ENCODE results near the gene SNAPC3. TPM values are rescaled to one million over a fixed set of nuclear protein-coding genes. Genes with fewer than 3 reads are reported as not detected.

SNAPC3 gene
- total and polyA plus RNA-seq, 2 donors (not counting 3 experiments of a cell fraction or from before 2014, with no cell fraction given), result 15.2 to 32.6 TPM

GRCh38 chr9:15505921-15506320 is 83.2 kb downstream of the SNAPC3 start:
- Histone ChIP-seq H3K4me3 (replicated peaks in 1 of 3; ENCODE audit: insufficient read depth in 1 of 3, low read depth in 1 of 3, low read length in 3 of 3) (no peak overlapping the region), H4K20me1 (replicated peaks; ENCODE audit: control insufficient read depth, extremely low read depth, insufficient read depth, low read length) (no peaks in the 10 kb centered on the region), H3K9ac (replicated peaks; ENCODE audit: extremely low read depth, insufficient read depth, low read length) (no peak overlapping the region), H3K9me1 (replicated peaks; ENCODE audit: control insufficient read depth, extremely low read depth, insufficient read depth, low read length) (no peaks in the 10 kb centered on the region), H3K9me3 (replicated peaks; ENCODE audit: control insufficient read depth, insufficient read depth, low read length) (no peaks in the 10 kb centered on the region), H3K27ac (ENCODE audit: insufficient read depth, low read depth, low read length) (no peak overlapping the region), H3K4me1 (ENCODE audit: control insufficient read depth, extremely low read depth, insufficient read depth, low read length) (peaks cover 15% of the 10 kb centered on the region), H3K4me2 (ENCODE audit: insufficient read depth, low read length) (no peak overlapping the region), H3K36me3 (ENCODE audit: control insufficient read depth in 2 of 2, extremely low read depth in 1 of 2, insufficient read depth in 2 of 2, low read length in 2 of 2) (peaks cover 2 to 16% of the 10 kb centered on the region in 2 experiments), H3K79me2 (ENCODE audit: control insufficient read depth, insufficient read depth, low read length) (peaks cover 43% of the 10 kb centered on the region), H2AFZ (ENCODE audit: low read depth, low read length) (no peak overlapping the region), H3K27me3 (ENCODE audit: control insufficient read depth in 2 of 2, insufficient read depth in 2 of 2, low read length in 2 of 2) (no peaks in the 10 kb centered on the region)
- no TSS peak for BruUV-seq (replicated peaks)
- FAIRE-seq (no peak), DNase-seq (ENCODE audit: low read depth, low spot score) (no peak)
- TF ChIP-seq MAX (IDR thresholded peaks at IDR 0.05; ENCODE audit: insufficient read depth, insufficient read length), result no peak
- no peak for TF ChIP-seq JUN (IDR thresholded peaks at IDR 0.05; ENCODE audit: borderline replicate concordance, insufficient read depth, insufficient read length, low read depth)
- no peak for TF ChIP-seq MYC (IDR thresholded peaks at IDR 0.05; ENCODE audit: low read depth, low read length)
- TF ChIP-seq EZH2 (IDR thresholded peaks at IDR 0.05; ENCODE audit: borderline replicate concordance, low read depth, low read length, severe bottlenecking), result no peak
- no peak for TF ChIP-seq FOS (IDR thresholded peaks at IDR 0.05; ENCODE audit: borderline replicate concordance, insufficient read depth, low read length)
- TF ChIP-seq POLR2A (IDR thresholded peaks at IDR 0.05; ENCODE audit: low read depth, low read length), result no peak
- TF ChIP-seq GATA2 (IDR thresholded peaks at IDR 0.05; ENCODE audit: insufficient read depth, insufficient read length, low read depth, low read length), result no peak
- no peak for TF ChIP-seq CTCF (IDR thresholded peaks at IDR 0.05; ENCODE audit: extremely low read depth in 1 of 2, insufficient read depth in 1 of 2, low read depth in 1 of 2, low read length in 2 of 2)
- TF ChIP-seq POLR2AphosphoS5 (IDR thresholded peaks at IDR 0.05; ENCODE audit: insufficient read depth, low read depth, low read length), result no peak
- intact Hi-C loops (cut with micrococcal nuclease) (no loop called here), dilution Hi-C loops (cut with MboI; ENCODE audit: extremely low pct_ligation_motif_present, low sequenced_read_pairs) (no loop called here)
- POLR2A ChIA-PET, result no interaction called here
- CTCF ChIA-PET, result interaction anchor here (1.3 kb wide), 1 partner anchor 13 kb away, joined by 3 read pairs; no protein-coding TSS in a partner anchor
